Erythroblast (primary cell): ENCODE measurements around the gene ZNF101.

Experiments used
- GATA1 ChIP-seq: IDR thresholded peaks from 2 replicates; pipeline ENCODE4 v1.6.1; 2011; ENCODE audit warnings: low read depth, mild to moderate bottlenecking, control low read depth, low read length, moderate library complexity
- POLR2A ChIP-seq: IDR thresholded peaks from 2 replicates; pipeline ENCODE4 v1.6.1; 2011; ENCODE audit warnings: mild to moderate bottlenecking, low read length

- TF ChIP-seq POLR2A, result no peak
- TF ChIP-seq GATA1, result no peak
Observed at GRCh38 chr19:19637186-19637522, 31.5 kb upstream of the ZNF101 start.
